Omental fat pad (tissue), 4 donors: Measurements from ENCODE around the gene SLC2A1. TPM values are rescaled to one million over a fixed set of nuclear protein-coding genes. Genes with fewer than 3 reads are reported as not detected.

Experiments used
- ATAC-seq: fragments of 150-250 bp; one replicate; pipeline ENCODE4 v1.9.1; 2016; ENCODE audit warnings: mild to moderate bottlenecking, moderate library complexity; ENCODE audit not compliant: low FRiP score
- DNase-seq: peaks from one replicate; pipeline ENCODE4 v3.0.0-alpha.2; 2019; ENCODE audit warnings: low spot score
- CTCF ChIP-seq, 3 donors: fragments of 450-650 bp; IDR thresholded peaks; one replicate each; pipeline ENCODE4 v1.5.1; 2016 to 2017; ENCODE audit warnings: antibody characterized with exemption in 3 of 3, mild to moderate bottlenecking in 3 of 3, moderate library complexity in 2 of 3
- total RNA-seq, 4 donors: library from RNA; depleted of rRNA; stranded (reverse); fragments of >200 nt; gene quantifications; one replicate each; pipeline ENCODE4 v1.1.0, GENCODE V29; 2016

Gene SLC2A1
- total RNA-seq, 4 donors from 2014 or later = 13.4 to 71.5 (median 48.0) TPM

DNA sequence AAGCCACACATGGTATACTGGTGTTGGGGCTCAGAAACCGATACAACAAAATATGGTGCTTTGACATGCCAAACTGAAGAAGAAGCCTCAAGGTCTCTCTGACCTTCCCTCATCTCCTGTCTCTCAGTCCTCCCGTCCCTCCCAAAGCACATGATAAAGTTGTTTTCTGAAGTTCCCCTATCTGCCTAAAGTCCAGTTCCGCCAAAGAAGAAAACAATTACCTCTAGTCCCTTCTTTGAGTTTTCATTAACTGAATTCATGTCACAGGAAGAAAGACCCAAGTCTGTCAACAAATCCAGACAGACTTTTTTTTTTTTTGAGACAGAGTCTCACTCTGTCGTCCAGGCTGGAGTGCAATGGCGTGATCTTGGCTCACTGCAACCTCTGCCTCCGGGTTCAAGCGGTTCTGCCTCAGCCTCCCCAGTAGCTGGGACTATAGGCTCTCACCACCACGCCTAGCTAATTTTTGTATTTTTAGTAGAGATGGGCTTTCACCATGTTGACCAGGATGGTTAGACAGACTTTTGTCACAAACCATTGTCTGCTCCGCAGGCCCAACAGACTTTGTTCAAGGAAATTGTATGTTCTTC is 32.2 kb upstream of the SLC2A1 start:
- no peak for TF ChIP-seq CTCF (IDR thresholded peaks at IDR 0.05)
- no peak for DNase-seq
- no peak for ATAC-seq

GRCh38 chr1:42983693-42984092 is 25.0 kb upstream of the SLC2A1 start:
- ATAC-seq (no peak), DNase-seq (no peak)
- TF ChIP-seq CTCF (IDR thresholded peaks at IDR 0.05) = no peak

DNA sequence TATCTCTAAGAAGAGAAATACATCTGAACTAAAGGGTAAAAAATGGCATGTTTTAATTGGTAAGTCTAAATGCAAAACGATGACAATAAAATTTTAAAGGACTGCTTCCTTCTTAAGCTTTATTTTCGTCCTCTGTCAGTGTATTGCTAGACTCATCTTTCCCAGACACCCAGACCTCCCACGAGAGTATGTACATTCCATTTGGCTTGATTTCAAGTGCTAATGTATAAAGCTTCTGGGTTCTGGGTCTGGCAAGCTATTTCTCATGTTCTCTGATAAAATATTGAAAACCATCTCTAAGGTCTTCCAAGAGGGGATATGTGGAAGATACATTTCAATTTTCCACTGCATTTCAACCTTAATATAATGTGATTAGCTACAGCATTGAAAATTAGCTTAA is 24.6 kb upstream of the SLC2A1 start:
- DNase-seq (no peak), ATAC-seq (no peak)
- no peak for TF ChIP-seq CTCF (IDR thresholded peaks at IDR 0.05)

GRCh38 chr1:42982641-42983040 is 24.0 kb upstream of the SLC2A1 start:
- ATAC-seq (no peak), DNase-seq (no peak)
- no peak for TF ChIP-seq CTCF (IDR thresholded peaks at IDR 0.05)

DNA sequence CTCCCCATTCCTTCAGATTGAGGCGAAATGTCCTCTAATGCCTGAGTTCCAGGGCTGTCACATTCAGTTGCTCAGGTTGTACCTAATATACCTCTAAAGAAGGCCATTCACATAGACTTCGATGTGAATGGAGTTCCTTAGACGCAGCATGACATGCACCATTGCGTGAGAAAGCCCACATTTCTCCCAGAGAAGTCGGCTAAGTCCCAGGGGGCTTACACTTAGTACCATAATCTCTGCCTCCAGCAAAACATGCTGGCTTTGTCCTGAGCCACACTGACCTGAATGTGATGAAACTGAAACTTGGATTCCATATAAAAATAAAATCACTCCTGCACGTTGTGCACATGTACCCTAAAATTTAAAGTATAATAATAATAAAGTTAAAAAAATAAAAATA is 23.2 kb upstream of the SLC2A1 start:
- ATAC-seq = no peak
- no peak for TF ChIP-seq CTCF (IDR thresholded peaks at IDR 0.05)
- DNase-seq = no peak

DNA sequence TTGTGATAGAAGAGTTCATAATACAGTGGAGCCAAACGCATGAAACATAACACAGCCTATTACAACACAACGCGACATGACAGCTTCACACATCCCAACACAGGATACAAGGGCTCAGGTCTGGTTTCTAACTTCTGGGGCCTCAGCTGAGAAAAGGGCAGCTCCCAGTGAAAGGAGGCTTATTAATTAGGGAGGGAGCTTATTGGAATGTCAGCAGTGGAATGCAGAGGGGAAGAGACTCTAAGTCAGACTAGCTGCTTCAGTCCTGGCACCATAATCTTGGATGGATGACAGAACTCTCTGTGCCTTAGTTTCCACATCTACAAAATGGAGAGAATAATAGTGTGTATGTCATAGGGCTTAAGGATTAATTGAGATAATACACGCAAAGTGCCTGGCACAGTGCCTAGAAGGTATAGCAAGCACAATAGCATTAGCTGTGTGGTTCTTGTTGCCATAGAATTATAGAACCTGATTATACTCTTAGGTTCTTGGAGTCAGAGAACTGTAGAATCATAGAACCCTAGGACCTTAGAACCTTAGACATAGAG is 22.7 kb upstream of the SLC2A1 start:
- no peak for DNase-seq
- no peak for ATAC-seq

More for the DNA sequence above, 22.7 kb upstream of the SLC2A1 start:
- no peak for TF ChIP-seq CTCF (IDR thresholded peaks at IDR 0.05)
